Ureter (tissue), 1 donor: ENCODE data around the gene SYK. TPM values are rescaled to one million over a fixed set of nuclear protein-coding genes. Genes with fewer than 3 reads are reported as not detected.

Experiments used
- DNase-seq: peaks from one replicate; pipeline ENCODE4 v3.0.0-alpha.2; 2020; ENCODE audit warnings: low spot score
- total RNA-seq: library from RNA; stranded (reverse); gene quantifications from one replicate; pipeline ENCODE4 v1.2.4, GENCODE V29; 2023
- donor health status: DM: yes; HTN: yes; CAD: no.

SYK gene
- total RNA-seq, 1 donor from 2014 or later: 52.9 TPM

DNA sequence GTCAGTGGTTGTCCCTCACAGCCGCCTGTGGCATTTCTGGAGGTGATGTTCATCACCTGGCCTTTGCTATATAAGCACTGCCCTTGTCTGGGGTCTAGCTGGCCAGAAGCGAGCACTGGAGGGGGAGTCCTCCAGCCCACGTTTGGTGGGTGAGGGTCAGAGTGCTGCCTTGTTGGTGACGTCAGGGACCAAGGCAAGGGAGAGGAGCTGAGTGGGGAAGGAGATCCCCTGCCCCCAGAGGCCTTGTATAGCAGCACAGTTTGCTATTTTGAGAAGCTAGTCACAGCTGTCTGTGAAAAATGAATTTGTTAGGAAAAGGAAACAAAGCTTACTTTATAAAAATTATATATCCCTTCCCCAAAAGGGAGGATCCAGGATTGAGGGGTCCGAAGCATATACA is 49.8 kb downstream of the SYK start:
- peak; percentile 29 for DNase-seq

- DNase-seq: no peak
Measured at GRCh38 chr9:90853945-90854344, 52.3 kb downstream of the SYK start.

DNA sequence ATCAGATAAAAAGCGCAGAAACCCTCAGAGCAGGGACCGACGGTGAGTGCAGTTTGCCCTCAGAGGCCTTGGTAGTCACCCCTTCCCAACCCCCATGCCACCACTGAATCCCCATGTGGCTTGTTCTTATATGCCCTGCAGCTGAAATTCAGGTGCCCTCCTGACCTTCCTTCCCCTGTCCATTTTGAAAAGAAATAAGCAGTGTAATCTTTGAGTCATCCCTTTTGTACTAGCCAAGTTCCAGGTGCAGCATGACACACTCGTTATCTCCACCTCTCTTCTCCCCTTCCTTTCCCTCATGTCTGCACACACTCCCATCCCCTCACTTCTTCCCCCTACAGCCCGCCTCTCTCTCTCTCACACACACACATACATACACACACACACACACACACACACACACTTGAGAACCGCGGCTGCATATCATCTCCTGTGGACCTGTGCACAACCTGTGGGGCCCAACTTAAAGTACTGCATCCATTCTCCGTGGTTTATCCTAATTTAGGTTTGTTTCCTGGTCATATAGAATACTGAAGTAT is 53.1 kb downstream of the SYK start:
- DNase-seq: no peak

- no peak for DNase-seq
Measured at GRCh38 chr9:90855208-90855902, 53.7 kb downstream of the SYK start.

DNA sequence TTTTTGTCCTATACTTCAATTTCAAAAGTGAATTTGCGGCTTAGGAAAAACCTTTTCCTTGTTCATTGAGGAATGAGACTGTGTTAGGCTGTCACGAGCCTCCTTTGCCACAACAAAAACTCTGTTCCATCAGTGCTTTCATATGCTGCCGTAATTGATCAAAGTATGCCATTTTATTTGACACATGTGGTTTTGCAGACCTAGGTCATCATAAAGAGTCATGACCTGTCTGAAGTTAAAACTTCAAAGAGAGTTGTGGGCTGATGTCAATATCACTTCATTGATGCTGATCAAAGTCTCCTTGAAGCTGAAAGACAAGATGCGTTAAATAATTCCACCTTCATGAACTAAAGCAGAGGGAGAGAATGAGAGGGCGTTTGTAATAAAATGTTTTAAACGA is 55.5 kb downstream of the SYK start:
- no peak for DNase-seq

DNA sequence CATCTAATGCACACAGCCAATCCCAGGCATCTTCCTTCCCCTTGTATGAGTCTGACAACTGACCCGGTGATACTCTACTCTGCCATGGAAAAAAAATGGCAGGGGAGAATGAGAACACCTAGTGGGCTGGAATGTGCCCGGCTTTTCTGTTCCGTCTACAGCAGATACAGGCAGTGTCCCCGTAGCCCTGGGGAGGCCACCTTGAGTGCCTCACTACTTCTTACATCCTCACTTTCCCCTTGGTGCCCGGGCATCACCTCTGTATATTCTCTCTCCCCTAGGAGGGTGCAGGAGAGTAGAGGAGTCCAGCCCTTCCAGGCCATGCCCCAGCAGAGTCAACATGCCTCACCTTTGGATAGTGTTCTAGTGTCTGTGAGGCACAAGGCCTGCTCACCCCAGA is 56.2 kb downstream of the SYK start:
- DNase-seq: no peak

- DNase-seq: peak; percentile 28
Measured at GRCh38 chr9:90858457-90858901, 56.9 kb downstream of the SYK start.

- peak; percentile 18 for DNase-seq
Measured at GRCh38 chr9:90860382-90860781, 58.8 kb downstream of the SYK start.

- DNase-seq: no peak
Measured at GRCh38 chr9:90860826-90861225, 59.2 kb downstream of the SYK start.

GRCh38 chr9:90861380-90861779 is 59.8 kb downstream of the SYK start:
- peak; percentile 35 for DNase-seq

- no peak for DNase-seq
Measured at GRCh38 chr9:90861826-90862740, 60.5 kb downstream of the SYK start.

DNA sequence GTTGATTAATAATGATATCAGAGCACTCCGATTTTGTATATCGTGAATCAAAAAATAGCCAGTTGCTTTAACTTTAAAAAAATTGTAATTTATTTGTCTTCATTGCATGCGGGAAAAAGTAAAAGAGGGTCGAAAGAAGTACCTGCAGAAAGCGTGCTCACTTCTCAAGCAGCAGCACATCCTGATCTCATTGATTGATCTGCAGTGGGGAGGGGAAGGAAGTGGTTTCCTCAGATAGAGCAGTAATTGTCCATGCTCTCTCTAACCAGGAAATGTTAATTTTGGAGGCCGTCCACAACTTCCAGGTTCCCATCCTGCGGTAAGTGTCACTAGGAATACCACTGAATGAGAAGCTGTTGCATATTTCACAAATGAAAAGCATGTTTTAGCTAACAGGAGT is 63.2 kb downstream of the SYK start:
- DNase-seq: no peak

GRCh38 chr9:90867101-90867500 is 65.5 kb downstream of the SYK start:
- no peak for DNase-seq

DNA sequence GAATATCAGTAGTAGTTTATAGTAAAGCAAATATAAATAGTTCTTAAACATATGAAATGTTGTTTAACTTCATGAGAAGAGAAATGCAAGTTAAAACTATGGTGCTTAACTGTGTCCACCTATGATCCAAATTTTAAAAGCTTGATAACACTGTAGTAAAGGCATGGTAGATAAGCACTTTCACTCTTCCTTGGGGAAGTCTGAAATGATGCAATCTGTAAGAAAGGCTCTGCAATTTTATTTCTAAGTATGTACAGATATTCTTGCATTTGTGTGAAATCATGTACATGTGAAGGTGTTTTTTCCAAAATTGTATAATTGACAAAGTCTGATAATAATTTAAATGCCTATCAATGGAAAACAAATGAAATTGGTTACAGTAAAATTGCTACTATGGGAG is 66.9 kb downstream of the SYK start:
- DNase-seq: no peak

GRCh38 chr9:90869361-90869760 is 67.7 kb downstream of the SYK start:
- DNase-seq: no peak

DNA sequence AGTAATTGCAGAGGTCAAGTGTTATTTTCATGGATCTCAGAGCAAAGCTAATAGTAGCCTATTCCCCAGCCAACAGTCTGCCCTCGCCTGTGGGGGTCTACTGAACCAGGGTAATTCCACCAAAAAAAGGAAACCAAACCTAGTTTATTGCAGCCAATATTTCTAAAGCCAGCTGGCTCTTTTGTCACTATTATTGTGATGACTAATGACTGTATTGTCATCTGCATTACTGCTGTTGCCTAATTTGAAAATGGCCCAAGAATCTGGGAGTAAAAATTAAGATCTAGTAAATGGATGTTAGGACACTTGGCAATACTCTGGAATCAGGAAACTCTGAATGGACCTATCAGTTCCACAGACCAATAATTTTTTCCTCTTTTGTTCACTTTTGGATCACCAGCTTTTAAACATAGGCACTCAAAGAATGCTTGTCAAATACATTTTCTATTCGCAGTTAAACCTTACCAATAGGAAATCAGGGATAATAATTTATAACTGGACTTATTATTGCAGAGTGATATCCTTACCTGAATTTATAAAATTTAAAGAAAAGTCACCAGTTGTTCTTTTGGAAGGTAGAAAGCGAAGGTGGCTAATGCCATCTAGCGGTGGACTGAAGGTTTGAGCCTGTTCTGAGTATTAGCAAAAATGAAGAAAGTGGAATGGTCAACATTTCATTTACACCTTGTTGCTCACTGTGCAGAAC is 69.2 kb downstream of the SYK start:
- no peak for DNase-seq

GRCh38 chr9:90871327-90871935 is 69.8 kb downstream of the SYK start:
- DNase-seq: no peak

GRCh38 chr9:90872835-90873294 is 71.2 kb downstream of the SYK start:
- DNase-seq: no peak

GRCh38 chr9:90873422-90873821 is 71.8 kb downstream of the SYK start:
- no peak for DNase-seq

- no peak for DNase-seq
Measured at GRCh38 chr9:90874194-90874593, 72.6 kb downstream of the SYK start.

GRCh38 chr9:90878562-90878961 is 76.9 kb downstream of the SYK start:
- peak; percentile 7 for DNase-seq

- peak; percentile 37 for DNase-seq
Measured at GRCh38 chr9:90880066-90880465, 78.4 kb downstream of the SYK start.
